HG03469 (cell line): ENCODE results near the gene ZC3HAV1L.
A peak's percentile ranks its signal among the peaks of the same experiment; 100 is the strongest.
"Not testable (repeated sequence)": the region's sequence is repeated elsewhere in the genome, so short reads cannot be mapped to it uniquely, and the experiment has no call there.

ENCODE experiments used
- ATAC-seq: cut with Tn5 transposase; IDR thresholded peaks from one replicate; pipeline ENCODE4 v1.9.1; 2021; ENCODE audit warnings: mild to moderate bottlenecking, moderate library complexity, moderate number of reproducible peaks; ENCODE audit not compliant: unreplicated experiment

The ZC3HAV1L gene

GRCh38 chr7:139054656-139055055 is 18.8 kb upstream of the ZC3HAV1L start:
- not testable (repeated sequence) for ATAC-seq

GRCh38 chr7:139054101-139054500 is 18.3 kb upstream of the ZC3HAV1L start:
- no peak for ATAC-seq

- no peak for ATAC-seq
These were observed 15.8 kb upstream of the ZC3HAV1L start for GRCh38 chr7:139051655-139052054.

- ATAC-seq, result no peak
These were observed 14.1 kb upstream of the ZC3HAV1L start for GRCh38 chr7:139049936-139050335.

GRCh38 chr7:139049111-139049510 is 13.3 kb upstream of the ZC3HAV1L start:
- no peak for ATAC-seq

GRCh38 chr7:139047970-139048369 is 12.1 kb upstream of the ZC3HAV1L start:
- ATAC-seq, result no peak

- no peak for ATAC-seq
These were observed 10.3 kb upstream of the ZC3HAV1L start for GRCh38 chr7:139046143-139046542.

- no peak for ATAC-seq
These were observed 9.3 kb upstream of the ZC3HAV1L start for GRCh38 chr7:139044813-139045794.

GRCh38 chr7:139043823-139044812 is 8.3 kb upstream of the ZC3HAV1L start:
- no peak for ATAC-seq

GRCh38 chr7:139041378-139042085 is 5.7 kb upstream of the ZC3HAV1L start:
- no peak for ATAC-seq

GRCh38 chr7:139038691-139039090 is 2.8 kb upstream of the ZC3HAV1L start:
- no peak for ATAC-seq

- ATAC-seq, result no peak
These were observed 1.1 kb upstream of the ZC3HAV1L start for GRCh38 chr7:139036901-139037300.

GRCh38 chr7:139034855-139035585 is 822 bp downstream of the ZC3HAV1L start:
- peak; percentile 7 for ATAC-seq

- no peak for ATAC-seq
These were observed 1.5 kb downstream of the ZC3HAV1L start for GRCh38 chr7:139034336-139034735.

GRCh38 chr7:139033346-139034114 is 2.3 kb downstream of the ZC3HAV1L start:
- no peak for ATAC-seq

- no peak for ATAC-seq
These were observed 3.4 kb downstream of the ZC3HAV1L start for GRCh38 chr7:139032473-139032872.

- no peak for ATAC-seq
These were observed 6.5 kb downstream of the ZC3HAV1L start for GRCh38 chr7:139029353-139029752.

- no peak for ATAC-seq
These were observed 9.3 kb downstream of the ZC3HAV1L start for GRCh38 chr7:139026551-139026950.

- not testable (repeated sequence) for ATAC-seq
These were observed 10.0 kb downstream of the ZC3HAV1L start for GRCh38 chr7:139025861-139026260.
